Endometrium (tissue), 2 donors: ENCODE results near the gene CNTN5.
A peak's percentile ranks its signal among the peaks of the same experiment; 100 is the strongest.
"Not testable (repeated sequence)": the region's sequence is repeated elsewhere in the genome, so short reads cannot be mapped to it uniquely, and the experiment has no call there.

Experiments
- FAIRE-seq: peaks from 2 replicates; lab custom pipeline; 2012; peaks lifted over from hg19 to GRCh38; lab: Jason Lieb, UNC
- donor health status: control.
- donor health status: control.

Gene CNTN5

DNA sequence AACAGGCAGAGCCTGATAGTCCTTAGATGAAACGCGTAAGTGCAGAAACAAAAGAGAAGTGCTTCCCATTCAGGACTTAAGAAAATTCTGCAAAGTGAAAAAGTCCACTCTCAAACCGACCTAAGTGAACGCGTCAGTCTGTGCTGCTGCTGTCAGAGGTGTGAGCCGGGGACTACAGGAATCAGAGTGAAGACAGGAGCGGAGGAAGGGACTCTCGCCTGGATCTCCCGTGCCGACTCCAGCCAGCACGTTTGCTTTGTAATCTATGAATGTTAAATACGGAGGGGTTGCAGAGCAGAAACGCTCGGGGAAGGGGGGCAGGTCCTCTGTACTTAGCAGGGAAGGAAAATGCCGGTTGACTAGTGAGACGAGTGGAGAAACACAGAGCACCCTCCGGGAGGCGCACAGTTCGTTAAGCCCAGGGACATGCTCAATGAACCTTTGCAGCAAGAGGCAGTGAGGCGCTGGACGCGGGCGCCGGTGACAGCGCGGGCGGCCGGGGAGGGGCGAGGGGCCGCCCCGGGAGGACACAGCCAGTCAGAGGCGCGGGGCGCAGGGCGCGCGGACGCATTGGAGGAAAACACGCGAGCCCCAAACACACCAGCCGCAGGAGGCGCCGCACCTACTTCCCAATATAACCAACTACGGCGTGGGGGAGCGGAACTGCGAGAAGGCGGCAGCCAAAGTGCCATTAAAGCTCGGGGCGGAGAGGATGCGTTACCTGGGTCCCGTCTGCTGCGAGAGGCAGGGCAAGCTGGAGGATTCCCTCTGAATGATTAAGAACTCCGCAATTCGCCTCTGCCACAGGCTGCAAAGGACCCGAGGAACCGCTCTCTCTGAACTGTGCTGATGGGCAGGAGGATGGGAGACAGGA, at the start of gene CNTN5:
Gene CNTN5, plus strand, starts transcription at position 598 of the 874 bp plus-strand sequence.
- FAIRE-seq: no peak

DNA sequence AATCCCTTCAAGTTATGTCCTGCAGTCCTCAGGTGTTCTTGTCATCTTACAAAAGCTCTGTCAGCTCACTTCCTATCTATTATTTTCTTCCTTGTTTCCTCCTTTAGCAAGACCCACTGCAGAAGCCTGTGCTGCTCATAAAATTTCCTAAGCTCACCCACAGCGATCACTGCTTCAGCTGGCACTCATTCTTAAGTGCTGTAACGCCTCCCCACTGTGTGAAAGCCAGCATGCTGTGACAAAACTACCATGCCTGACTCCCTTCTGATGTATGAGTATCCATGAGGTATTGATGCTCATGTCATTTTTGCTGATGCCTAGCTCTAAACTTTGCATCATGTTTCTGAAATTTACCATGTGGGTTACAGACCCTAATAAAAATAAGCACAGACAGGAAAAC, 41.5 kb upstream of the CNTN5 start:
- FAIRE-seq: no peak

DNA sequence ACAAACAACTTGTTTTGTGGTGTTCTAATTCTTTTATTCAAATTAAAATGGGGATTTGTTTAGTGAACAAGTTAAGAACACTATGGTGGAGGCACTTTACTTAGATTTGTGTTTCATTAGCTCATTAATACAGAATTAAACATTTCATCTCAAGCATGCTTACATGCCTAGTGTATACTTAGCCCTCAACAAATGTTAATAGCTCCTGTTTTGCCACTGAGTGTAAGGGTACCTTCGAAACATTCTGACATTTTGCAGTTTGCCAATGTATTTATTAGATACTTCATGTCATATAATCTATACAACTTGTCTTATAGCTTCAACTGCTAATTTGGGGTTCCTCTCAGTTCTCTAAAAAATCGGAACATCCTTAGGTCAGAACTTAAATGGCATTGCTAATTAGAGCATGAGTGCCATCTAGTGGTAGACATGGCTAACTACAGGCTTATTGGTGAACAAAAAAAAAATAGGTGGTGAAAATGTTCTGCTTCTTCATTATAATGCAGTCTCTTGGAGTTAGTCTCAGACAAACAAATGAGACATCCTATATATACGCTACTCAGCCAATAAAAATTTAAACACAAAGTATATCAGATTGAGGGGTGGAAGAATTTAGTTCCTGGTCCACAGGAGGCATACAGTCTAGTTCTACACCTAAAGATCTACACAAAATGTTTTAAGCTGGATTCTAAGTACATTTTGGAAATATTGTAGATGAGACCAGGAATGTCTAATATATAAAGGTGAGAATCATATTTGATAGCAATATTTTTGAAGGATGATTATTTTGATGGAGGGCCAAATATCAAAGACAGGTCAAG, 4.9 kb upstream of the CNTN5 start:
- FAIRE-seq: peak; percentile 82

DNA sequence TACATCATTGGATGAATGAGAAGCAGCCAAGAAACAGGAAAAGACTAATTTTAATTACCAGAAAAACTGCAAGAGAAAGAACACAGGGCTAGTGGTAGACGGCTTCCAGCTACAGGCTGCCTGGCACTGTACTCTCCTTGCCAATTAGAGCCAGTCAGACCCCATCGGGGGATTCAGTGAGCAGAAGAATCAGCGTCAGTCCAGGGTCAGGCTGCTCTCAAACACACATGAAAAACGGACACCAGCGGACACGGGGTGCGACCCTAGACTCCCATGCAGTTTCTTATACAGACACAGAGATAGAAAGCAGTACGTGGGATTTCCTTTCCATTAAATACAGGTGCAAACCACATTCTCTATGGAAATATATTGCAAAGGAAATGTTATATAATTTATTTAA, 1.1 kb upstream of the CNTN5 start:
- no peak for FAIRE-seq

DNA sequence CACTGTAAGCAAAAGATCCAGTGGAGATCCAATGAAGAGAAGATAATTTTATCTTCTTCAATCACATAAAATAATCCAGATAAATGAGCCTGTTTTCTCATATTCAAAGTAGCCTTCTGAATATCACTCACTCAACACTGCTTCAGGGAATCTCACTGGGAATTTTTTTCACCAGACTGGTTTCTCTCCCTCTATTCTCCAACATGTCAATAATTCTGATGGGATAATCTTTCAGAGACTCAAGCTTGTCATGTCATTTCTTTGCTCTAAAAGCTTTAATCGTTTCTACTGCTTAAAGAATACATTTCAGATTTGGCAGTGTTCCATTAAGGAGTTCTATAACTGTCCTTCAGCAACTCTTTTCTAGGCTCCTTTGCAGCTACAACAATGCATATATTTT, 16.3 kb downstream of the CNTN5 start:
- no peak for FAIRE-seq

DNA sequence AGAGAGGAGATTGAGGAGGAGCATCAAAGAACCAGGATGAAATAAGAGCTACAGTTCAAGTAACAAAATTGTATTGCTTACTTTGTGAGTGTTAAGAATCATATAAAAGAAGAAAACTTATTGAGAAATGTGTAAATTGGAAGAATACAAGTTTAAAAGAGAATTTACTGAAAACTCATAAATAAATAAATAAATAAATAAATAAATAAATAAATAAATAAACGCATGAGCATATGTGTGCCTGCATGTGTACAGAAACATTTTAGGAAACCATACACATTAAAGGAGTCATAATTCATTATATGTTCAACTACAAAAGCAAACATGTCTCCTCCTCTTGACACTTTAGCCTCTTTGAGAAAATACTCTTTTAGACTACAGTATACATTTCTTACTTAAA, 42.6 kb downstream of the CNTN5 start:
- no peak for FAIRE-seq

DNA sequence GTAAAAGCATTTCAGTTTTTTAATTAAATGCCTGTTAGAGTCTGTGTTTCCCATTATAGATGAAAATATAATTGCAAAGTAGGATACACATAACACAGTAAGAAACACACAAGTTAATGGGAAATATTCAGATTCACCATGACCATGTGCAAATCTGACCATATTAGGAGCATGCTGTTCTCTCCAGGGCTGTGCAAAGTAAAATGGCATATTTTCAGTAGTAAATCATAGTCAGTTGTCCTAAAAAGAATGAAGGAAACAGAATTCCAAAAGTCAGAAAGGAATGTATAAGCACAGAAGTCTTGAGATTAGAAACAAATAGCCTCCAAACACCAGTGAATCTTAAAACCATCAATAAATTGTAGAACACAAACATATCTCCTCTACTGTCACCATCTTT, 44.4 kb downstream of the CNTN5 start:
- FAIRE-seq: no peak

DNA sequence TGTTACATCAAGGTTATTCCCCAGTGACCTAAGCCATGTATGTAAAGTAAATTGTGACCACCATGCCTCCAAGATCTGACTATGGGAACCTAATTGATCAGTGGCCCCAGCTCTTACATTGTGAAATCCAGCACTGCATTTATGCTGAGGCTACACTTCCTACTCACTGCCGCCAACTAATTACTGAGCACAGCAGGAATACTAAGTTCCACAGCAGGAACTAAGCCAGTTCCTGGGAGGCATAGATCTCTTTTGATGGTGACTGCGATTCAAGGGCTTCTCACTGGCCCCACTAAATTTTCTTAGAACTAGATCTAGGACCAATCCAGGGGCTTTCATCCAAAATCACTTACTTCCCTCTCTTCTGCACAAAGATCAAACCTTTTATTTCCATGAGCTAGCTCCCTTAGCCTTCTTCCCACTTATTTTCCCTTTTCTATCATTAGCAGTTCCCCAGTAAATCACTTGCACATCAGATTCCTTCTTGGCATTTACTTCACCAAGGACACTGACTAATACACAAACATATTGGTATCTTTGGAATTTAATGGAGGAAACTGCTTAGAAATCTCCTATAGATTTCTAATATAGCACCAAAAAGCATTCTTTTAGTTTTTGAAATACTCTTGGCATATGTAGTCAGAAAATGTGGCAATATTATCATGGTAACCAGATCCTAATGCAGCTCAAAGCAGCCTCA, 46.0 kb downstream of the CNTN5 start:
- no peak for FAIRE-seq

DNA sequence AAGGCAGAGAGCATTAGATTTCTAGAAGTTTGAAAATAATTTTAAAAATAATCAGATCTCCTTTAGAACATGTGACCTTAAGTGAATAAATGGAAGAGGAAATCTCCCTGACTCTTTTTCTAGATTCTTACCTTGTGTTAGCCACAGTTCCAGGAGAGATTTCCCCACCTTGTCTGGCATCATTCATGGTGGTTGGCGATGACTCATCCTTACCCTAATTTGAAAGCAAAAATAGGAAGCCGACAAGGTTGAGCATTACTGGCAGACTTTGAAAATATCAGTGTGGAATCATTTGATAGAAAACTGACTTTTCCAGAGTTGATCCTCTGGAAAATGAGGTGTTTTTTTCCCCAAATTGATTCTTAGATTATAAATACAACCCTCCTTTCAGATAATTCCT, 48.1 kb downstream of the CNTN5 start:
- no peak for FAIRE-seq

DNA sequence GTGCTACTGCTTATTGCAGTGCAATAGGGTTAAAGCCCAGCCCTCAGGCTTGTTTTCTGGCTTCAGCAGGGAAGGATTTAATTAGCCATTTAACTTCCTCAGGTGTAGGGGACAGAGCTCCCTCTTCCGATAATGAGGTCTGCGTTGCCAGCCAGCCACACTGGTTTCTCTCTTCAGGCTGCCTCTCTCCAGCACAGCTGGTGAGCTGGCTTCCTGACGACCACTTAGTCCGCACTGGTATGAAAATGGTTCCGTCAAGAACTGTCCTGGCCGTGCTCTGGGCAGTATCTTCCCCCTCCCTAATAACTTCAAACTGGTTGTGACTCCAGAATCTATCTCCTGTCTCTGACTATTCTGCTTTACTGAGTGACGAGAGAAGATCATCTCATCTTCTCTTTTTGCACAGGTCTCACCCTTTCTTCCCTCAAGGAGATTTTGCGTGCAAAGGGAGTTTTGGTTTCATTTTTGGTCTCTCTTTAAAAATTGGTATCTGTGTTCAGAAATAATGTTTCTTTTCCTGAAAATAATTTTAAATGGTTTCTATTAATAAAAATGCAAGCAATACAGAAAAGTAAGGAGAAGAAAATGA, 49.2 kb downstream of the CNTN5 start:
- FAIRE-seq: no peak

DNA sequence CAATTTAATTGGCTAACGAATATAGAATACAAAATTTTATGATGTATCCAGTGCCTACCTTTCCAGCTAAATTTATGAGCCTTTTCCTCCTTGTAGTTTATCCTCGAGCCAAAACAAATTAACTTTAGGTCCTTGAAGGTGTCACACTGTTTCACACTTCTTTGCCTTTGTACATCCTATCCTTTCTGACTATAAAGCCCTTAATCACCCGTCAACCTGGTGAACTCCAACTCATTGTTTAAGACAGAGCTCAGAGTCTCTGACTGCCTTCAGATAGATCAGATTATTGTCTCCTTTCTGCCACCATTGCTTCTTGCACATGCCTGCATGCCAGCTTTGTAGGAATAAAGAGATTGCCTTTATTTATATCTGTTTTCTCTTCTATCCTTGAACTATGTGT, 58.8 kb downstream of the CNTN5 start:
- FAIRE-seq: no peak

DNA sequence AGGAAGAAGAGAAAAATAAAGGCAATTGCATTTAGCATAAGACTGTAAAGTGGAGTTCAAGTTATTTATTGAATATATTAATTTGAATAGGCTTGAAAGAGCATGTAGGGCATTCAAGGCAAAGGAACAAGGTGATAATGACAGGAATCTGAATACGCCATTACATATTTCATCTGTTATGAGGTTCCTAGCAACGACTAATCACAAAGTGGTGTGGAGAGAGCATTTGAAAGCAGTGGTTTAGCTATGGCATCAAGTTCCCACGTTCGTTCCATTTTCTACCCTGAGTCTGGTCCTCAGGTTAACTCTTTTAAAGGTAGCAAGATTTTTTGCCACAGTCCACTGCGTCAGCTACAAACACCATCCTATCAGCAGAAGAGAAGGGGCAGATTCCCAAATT, 59.4 kb downstream of the CNTN5 start:
- FAIRE-seq: no peak

DNA sequence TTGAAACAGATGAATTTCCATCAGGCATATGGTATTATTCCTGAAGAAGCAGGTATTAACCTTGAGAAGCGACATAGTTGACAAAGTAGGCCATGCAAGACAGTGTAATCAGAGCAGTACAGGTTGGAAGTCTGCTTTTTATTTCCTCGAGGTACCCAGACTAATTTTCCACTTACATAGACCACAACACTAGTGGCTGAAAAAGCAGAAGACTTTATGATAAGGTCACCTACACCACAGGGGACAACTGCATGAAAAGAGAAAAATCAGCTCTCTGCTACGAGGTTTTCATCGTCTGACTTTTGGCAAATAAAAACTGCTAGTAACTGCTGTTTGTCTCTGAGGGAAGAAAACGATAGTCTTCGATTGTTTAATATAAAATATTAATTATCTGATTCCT, 77.5 kb downstream of the CNTN5 start:
- FAIRE-seq: no peak

DNA sequence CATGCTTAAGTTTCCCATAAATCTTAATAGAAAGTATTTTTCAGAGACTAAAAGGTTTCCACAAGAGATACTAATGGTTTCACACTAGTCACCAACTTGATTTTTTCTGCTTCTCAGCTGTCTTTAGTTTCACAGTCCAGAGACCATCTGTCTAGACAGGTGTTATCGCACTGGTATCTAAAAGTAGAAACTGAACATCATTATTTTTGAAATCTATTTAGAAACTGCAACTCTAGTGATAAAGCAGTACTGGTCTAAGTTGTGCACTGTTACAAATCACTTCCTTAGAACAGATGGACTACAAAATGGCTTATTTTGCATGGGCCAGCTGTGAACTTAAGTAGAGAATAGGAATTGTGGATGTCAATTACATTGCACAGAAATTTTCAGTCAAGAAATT, 78.0 kb downstream of the CNTN5 start:
- FAIRE-seq: no peak

DNA sequence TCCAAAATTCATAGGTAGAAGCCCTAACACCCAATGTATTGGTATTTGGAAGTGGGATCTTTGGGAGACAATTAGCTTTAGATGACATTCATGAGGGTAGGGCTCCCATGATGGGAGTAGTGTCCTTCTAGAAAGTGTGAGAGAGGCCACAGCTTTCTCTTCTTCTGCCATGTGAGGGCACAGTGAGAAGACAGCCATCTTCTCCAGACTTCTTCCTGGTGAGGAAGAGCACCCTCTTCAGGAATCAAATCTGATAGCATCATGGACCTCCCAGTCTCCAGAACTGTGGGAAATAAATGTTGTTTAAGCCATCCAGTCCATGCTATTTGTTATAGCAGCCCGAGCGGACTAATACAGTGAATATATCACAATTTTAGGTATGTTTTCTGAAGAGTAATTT, 96.9 kb downstream of the CNTN5 start:
- FAIRE-seq: no peak

DNA sequence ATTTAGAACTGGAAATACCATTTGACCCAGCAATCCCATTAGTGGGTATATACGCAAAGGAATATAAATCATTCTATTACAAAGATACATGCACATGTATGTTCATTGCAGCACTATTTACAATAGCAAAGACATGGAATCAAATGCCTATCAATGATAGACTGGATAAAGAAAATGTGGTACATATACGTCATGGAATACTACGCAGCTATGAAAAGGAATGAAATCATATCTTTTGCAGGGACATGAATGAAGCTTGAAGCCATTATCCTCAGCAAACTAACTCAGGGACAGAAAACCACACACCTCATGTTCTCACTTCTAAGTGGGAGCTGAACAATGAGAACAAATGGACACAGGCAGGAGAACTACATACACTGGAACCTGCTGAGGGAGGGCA, 113.1 kb downstream of the CNTN5 start:
- FAIRE-seq: not testable (repeated sequence)

DNA sequence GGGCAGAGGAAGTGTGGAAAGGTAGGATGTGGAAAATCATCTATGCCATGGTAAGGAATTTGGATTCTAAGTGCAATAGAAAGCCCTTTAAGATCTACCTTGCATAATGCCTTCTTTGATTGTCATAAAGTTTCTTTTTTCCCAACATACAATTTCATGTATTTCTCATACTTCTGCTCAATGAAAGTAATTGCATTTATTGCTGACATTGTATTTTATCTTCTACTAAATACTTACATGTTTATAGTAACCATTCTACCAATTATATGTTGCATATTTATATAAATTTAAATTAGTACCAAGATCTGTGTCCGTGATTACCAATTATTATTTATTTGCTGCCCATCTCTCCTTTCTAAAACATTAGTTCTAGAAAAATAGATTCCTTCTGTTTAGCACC, 114.8 kb downstream of the CNTN5 start:
- no peak for FAIRE-seq

DNA sequence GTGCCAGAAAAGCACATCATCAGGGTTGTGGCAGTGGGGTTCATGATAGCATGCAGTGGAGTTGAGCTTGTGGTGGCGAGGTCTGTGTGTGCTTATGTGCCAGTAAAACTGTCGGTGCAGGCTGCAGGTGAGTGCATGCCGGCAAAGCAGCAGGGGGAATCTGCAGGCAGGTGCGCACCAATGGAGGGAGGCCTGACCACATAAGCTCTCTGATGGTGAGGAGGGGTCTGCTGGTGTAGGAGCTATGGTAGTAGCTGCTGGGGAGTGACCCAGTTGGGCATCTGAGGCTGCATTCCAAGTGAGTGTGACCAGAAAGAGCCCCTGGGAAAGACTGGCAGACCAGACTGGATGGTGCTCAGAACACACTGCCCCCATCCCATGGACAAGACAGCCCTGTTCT, 121.5 kb downstream of the CNTN5 start:
- no peak for FAIRE-seq

DNA sequence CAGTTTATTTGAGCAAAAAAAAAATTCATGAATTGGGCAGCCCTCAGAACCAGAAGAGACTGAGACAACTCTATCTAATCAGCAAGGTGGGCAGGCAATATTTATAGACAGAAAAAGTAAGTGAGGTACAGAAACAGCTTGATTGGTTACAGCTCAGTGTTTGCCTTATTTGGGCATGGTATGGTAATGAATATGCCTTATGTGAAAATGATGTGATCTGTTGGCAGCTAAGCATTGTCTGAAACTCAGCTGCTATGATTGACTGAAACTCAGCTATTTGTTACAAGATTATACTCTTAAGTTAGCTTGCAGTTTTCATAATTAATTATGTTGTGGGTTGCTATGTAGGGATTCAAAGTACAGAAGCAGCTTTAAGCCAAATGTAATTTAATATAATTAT, 127.6 kb downstream of the CNTN5 start:
- no peak for FAIRE-seq

DNA sequence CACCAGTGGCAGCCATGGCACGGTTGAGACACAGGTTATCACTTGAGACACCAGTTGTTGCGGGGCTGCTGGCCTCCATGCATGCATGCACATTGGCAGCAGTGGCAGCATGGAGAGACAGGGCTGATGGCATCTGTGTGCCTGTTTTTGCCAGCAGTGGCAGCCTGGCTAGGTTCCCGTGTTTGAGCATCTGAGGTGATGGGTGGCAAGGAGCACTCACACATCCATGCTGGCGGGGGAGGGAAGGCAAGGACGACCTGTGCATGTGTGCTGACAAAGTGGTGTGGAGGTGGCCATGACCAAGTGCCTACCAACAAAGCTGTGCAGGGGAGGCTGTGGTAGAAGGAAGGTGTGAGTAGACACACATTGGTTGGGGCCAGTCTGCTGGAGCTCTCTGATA, 133.5 kb downstream of the CNTN5 start:
- FAIRE-seq: no peak

DNA sequence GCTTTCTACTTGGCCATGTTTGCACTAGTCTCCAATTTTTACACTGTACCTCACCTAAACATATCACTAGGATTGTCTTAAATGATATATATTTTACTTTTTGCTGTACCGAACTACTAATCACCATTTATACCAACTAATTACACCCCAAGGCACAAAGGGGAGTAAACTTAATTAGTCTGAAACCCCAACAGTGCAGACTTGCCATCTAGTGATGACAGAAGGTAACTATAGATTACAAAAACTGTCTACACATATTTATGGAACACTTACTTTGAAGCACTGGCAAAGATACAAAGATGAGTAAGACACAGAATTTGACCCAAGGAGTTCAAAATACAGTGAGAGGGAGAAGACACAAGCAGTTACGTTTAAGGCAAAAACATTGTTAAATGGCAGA, 139.7 kb downstream of the CNTN5 start:
- no peak for FAIRE-seq

DNA sequence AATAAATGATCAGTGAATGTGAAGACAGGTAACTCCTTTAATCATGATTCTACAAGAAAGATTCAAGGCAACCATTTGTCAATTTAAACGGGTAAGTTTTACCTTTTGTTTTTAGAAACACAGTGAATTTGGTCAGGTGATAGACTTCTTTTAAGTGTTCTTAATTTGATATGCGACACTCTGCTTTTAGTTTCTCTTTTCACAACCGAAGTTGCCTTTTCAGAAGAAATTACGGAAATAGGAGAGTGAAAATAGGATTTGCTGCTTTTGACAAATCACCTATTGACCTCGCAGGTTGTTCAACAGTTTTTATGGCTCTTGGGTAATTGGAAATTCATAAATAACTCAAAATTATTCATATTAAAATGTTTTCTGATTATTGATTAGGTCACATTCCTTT, 142.1 kb downstream of the CNTN5 start:
- no peak for FAIRE-seq

DNA sequence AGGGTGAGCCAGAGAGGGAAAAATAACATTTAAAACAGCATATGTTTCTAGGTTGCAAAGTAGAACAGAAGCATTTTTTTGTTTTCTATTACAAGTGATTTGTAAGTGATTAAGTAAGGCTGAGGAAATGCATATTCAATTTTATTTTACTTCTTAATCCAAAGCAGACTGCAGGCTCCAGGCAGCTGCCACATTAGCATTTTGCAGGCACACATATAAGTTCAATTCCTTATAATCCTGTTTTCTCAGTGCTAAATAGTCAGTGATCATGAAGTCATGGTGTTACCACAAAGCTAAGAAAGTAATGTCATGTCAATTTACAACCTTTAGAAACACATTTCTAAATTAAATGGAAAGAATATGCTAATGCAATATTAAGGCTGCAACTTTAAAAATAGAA, 149.8 kb downstream of the CNTN5 start:
- no peak for FAIRE-seq
